ENCODE data around the gene ABHD10. TPM values are rescaled to one million over a fixed set of nuclear protein-coding genes. Genes with fewer than 3 reads are reported as not detected.

Gene ABHD10
- polyA plus RNA-seq, 2 of the 4 experiments (the other 2 are of a cell fraction): 31.8 to 42.1 TPM

DNA sequence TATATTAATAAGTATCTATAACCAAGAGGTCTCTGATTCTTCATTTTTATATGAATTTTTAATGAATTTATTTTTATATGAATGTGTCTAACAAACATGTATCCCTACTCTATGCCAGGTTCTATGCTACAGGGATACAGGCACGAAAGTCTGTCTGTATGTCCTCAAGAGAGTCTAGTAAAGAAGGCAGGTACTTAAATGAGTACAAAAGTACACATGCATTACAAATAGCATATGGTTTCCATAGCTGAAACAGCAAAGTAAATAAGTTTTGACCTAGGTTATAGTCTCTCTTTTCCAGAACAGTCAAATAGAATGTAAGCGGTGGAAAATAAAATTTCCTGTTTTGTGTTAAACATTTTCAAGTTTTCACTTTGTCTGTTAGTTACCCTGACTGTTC lies 13.3 kb upstream of the ABHD10 start:
- ChIA-PET CTCF (interaction anchor here (0.9 to 26.1 kb wide), 9 partner anchors 23 to 296 kb away, joined by 3 to 312 read pairs (median 15); partner anchors contain the start of gene PHLDB2), POLR2A (no interaction called here)
- Histone ChIP-seq H3K4me1 (peaks cover 25% of the 10 kb centered on the region), H3K9me3 (no peaks in the 10 kb centered on the region), H3K4me3 (no peak overlapping the region), H3K27ac (no peak overlapping the region), H3K4me2 (no peak overlapping the region)
- FAIRE-seq (no peak), DNase-seq (ENCODE audit: low read depth in 1 of 2, low spot score in 1 of 2) (no peak), ATAC-seq (no peak)
- WGBS (ENCODE audit: missing lambda C conversion rate): 91% methylated on average over 2 of the region's 2 CpGs
- TF ChIP-seq, protein P1, sequence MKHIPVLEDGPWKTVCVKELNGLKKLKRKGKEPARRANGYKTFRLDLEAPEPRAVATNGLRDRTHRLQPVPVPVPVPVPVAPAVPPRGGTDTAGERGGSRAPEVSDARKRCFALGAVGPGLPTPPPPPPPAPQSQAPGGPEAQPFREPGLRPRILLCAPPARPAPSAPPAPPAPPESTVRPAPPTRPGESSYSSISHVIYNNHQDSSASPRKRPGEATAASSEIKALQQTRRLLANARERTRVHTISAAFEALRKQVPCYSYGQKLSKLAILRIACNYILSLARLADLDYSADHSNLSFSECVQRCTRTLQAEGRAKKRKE (CRISPR knock-in tag; IDR thresholded peaks at IDR 0.05; ENCODE audit: low read depth): no peak
- TF ChIP-seq, protein P2, sequence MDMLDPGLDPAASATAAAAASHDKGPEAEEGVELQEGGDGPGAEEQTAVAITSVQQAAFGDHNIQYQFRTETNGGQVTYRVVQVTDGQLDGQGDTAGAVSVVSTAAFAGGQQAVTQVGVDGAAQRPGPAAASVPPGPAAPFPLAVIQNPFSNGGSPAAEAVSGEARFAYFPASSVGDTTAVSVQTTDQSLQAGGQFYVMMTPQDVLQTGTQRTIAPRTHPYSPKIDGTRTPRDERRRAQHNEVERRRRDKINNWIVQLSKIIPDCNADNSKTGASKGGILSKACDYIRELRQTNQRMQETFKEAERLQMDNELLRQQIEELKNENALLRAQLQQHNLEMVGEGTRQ (IDR thresholded peaks at IDR 0.05): no peak
- TF ChIP-seq POLR2AphosphoS2 (conservative IDR thresholded peaks at IDR 0.05; ENCODE audit: low read length) (no peak), KDM5A (IDR thresholded peaks at IDR 0.05) (no peak), JUN (IDR thresholded peaks at IDR 0.05) (no peak), EHMT2 (IDR thresholded peaks at IDR 0.05; ENCODE audit: low read depth) (no peak), RCOR1 (IDR thresholded peaks at IDR 0.05; ENCODE audit: low read depth, low read length) (no peak), HEYL (CRISPR knock-in tag; IDR thresholded peaks at IDR 0.05) (no peak), HDAC2 (IDR thresholded peaks at IDR 0.05) (no peak), NPAS2 (CRISPR knock-in tag; IDR thresholded peaks at IDR 0.05; ENCODE audit: borderline replicate concordance) (no peak), RNF2 (IDR thresholded peaks at IDR 0.05; ENCODE audit: borderline replicate concordance, low read depth) (no peak), NR3C1 (IDR thresholded peaks at IDR 0.05) (no peak)
- TF ChIP-seq, protein P3, sequence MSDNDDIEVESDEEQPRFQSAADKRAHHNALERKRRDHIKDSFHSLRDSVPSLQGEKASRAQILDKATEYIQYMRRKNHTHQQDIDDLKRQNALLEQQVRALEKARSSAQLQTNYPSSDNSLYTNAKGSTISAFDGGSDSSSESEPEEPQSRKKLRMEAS (IDR thresholded peaks at IDR 0.05): no peak
- TF ChIP-seq, protein P4, sequence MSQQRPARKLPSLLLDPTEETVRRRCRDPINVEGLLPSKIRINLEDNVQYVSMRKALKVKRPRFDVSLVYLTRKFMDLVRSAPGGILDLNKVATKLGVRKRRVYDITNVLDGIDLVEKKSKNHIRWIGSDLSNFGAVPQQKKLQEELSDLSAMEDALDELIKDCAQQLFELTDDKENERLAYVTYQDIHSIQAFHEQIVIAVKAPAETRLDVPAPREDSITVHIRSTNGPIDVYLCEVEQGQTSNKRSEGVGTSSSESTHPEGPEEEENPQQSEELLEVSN (IDR thresholded peaks at IDR 0.05; ENCODE audit: borderline replicate concordance, low read depth): no peak
- TF ChIP-seq, protein P5, sequence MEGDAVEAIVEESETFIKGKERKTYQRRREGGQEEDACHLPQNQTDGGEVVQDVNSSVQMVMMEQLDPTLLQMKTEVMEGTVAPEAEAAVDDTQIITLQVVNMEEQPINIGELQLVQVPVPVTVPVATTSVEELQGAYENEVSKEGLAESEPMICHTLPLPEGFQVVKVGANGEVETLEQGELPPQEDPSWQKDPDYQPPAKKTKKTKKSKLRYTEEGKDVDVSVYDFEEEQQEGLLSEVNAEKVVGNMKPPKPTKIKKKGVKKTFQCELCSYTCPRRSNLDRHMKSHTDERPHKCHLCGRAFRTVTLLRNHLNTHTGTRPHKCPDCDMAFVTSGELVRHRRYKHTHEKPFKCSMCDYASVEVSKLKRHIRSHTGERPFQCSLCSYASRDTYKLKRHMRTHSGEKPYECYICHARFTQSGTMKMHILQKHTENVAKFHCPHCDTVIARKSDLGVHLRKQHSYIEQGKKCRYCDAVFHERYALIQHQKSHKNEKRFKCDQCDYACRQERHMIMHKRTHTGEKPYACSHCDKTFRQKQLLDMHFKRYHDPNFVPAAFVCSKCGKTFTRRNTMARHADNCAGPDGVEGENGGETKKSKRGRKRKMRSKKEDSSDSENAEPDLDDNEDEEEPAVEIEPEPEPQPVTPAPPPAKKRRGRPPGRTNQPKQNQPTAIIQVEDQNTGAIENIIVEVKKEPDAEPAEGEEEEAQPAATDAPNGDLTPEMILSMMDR (IDR thresholded peaks at IDR 0.05): no peak
- TF ChIP-seq, protein P6, sequence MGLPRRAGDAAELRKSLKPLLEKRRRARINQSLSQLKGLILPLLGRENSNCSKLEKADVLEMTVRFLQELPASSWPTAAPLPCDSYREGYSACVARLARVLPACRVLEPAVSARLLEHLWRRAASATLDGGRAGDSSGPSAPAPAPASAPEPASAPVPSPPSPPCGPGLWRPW (IDR thresholded peaks at IDR 0.05): no peak
- TF ChIP-seq, protein P7, sequence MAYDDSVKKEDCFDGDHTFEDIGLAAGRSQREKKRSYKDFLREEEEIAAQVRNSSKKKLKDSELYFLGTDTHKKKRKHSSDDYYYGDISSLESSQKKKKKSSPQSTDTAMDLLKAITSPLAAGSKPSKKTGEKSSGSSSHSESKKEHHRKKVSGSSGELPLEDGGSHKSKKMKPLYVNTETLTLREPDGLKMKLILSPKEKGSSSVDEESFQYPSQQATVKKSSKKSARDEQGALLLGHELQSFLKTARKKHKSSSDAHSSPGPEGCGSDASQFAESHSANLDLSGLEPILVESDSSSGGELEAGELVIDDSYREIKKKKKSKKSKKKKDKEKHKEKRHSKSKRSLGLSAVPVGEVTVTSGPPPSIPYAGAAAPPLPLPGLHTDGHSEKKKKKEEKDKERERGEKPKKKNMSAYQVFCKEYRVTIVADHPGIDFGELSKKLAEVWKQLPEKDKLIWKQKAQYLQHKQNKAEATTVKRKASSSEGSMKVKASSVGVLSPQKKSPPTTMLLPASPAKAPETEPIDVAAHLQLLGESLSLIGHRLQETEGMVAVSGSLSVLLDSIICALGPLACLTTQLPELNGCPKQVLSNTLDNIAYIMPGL (CRISPR knock-in tag; IDR thresholded peaks at IDR 0.05; ENCODE audit: borderline replicate concordance): no peak

DNA sequence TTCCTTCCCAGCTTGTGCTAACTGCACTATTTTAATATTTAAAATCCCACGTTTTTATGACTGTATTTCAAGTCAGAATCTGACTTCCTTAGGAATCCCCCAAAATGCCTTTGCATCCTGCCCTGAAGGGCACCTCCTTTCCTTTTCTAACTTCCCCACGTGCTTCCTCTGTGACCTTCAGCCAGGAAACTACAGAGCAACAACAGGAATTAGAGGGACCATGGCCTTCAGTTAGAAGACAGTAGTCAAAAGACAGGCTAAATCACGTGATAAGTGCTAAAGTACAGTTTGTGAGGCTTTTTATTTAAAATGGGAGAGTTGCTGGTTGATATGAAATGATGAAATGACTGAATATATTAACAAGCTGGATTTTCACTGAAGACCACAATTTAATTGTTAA lies 11.8 kb upstream of the ABHD10 start:
- Histone ChIP-seq H3K27ac (peak overlapping the region; percentile 50 to 79), H3K9me3 (no peaks in the 10 kb centered on the region), H3K4me3 (no peak overlapping the region), H3K4me2 (peak overlapping the region; percentile 62), H3K4me1 (peaks cover 25% of the 10 kb centered on the region)
- no peak for TF ChIP-seq CEBPB (IDR thresholded peaks at IDR 0.05)
- TF ChIP-seq POLR2A (IDR thresholded peaks at IDR 0.05; ENCODE audit: low read length): no peak
- TF ChIP-seq, protein P2 (IDR thresholded peaks at IDR 0.05): peak; percentile 24; the same call in 1 of the 2 replicates
- DNase-seq (ENCODE audit: low read depth in 1 of 2, low spot score in 1 of 2): no peak
- ChIA-PET CTCF (interaction anchor here (0.7 to 26.1 kb wide), 34 partner anchors 9 to 389 kb away, joined by 3 to 312 read pairs (median 6); partner anchors contain the start of genes ABHD10 and PHLDB2), POLR2A (interaction anchor here (1.0 to 1.1 kb wide), 2 partner anchors 12 to 106 kb away, joined by 4 to 6 read pairs; partner anchors contain the start of gene ABHD10)
- FAIRE-seq: no peak
- ATAC-seq: 0 out of 6 replicates have a peak, but pooled peaks of 1 of the 2 experiments have one; percentile 20
- 19% methylated on average over 3 of the region's 3 CpGs for WGBS (ENCODE audit: missing lambda C conversion rate)
